GM18861 (cell line): ENCODE results near the gene B4GALT7.
"Not testable (repeated sequence)": the region's sequence is repeated elsewhere in the genome, so short reads cannot be mapped to it uniquely, and the experiment has no call there.

Experiments
- ATAC-seq: cut with Tn5 transposase; IDR thresholded peaks from one replicate; pipeline ENCODE4 v1.9.1; 2021; ENCODE audit not compliant: unreplicated experiment

B4GALT7 gene

GRCh38 chr5:177609076-177610059 is 9.4 kb downstream of the B4GALT7 start:
- no peak for ATAC-seq

- ATAC-seq = no peak
Observed at GRCh38 chr5:177610131-177610769, 10.3 kb downstream of the B4GALT7 start.

GRCh38 chr5:177610770-177611445 is 11.0 kb downstream of the B4GALT7 start:
- ATAC-seq = no peak

- ATAC-seq = no peak
Observed at GRCh38 chr5:177611446-177612214, 11.7 kb downstream of the B4GALT7 start.

- ATAC-seq = no peak
Observed at GRCh38 chr5:177612215-177612673, 12.3 kb downstream of the B4GALT7 start.

- ATAC-seq = no peak
Observed at GRCh38 chr5:177620560-177620959, 20.6 kb downstream of the B4GALT7 start.

- ATAC-seq = not testable (repeated sequence)
Observed at GRCh38 chr5:177624172-177624571, 24.2 kb downstream of the B4GALT7 start.

GRCh38 chr5:177630186-177630585 is 30.3 kb downstream of the B4GALT7 start:
- not testable (repeated sequence) for ATAC-seq

- not testable (repeated sequence) for ATAC-seq
Observed at GRCh38 chr5:177634912-177635311, 35.0 kb downstream of the B4GALT7 start.

- not testable (repeated sequence) for ATAC-seq
Observed at GRCh38 chr5:177645462-177645861, 45.5 kb downstream of the B4GALT7 start.

GRCh38 chr5:177651235-177651634 is 51.3 kb downstream of the B4GALT7 start:
- ATAC-seq = not testable (repeated sequence)

- not testable (repeated sequence) for ATAC-seq
Observed at GRCh38 chr5:177657846-177658245, 57.9 kb downstream of the B4GALT7 start.

- ATAC-seq = not testable (repeated sequence)
Observed at GRCh38 chr5:177658542-177658941, 58.6 kb downstream of the B4GALT7 start.
